Endothelial cell (in vitro differentiated cells): ENCODE measurements around the gene CACNG8. TPM values are rescaled to one million over a fixed set of nuclear protein-coding genes. Genes with fewer than 3 reads are reported as not detected.

Source experiments
- DNase-seq: peaks from one replicate; pipeline ENCODE4 v3.0.0; 2021; ENCODE audit warnings: low spot score
- H3K27ac Mint-ChIP-seq: one replicate; pipeline ENCODE4 v1.8.0; 2021; ENCODE audit warnings: mixed read lengths, inconsistent platforms; ENCODE audit not compliant: unreplicated experiment
- H3K27me3 Mint-ChIP-seq: one replicate; pipeline ENCODE4 v1.8.0; 2021; ENCODE audit warnings: mild to moderate bottlenecking, moderate library complexity, mixed read lengths, inconsistent platforms; ENCODE audit not compliant: unreplicated experiment
- H3K36me3 Mint-ChIP-seq: one replicate; pipeline ENCODE4 v1.8.0; 2021; ENCODE audit warnings: mild to moderate bottlenecking, low read depth, mixed read lengths, inconsistent platforms; ENCODE audit not compliant: unreplicated experiment
- H3K4me1 Mint-ChIP-seq: one replicate; pipeline ENCODE4 v1.8.0; 2021; ENCODE audit warnings: mild to moderate bottlenecking, mixed read lengths, inconsistent platforms; ENCODE audit not compliant: unreplicated experiment
- H3K4me3 Mint-ChIP-seq: one replicate; pipeline ENCODE4 v1.8.0; 2021; ENCODE audit warnings: mild to moderate bottlenecking, mixed read lengths, inconsistent platforms; ENCODE audit not compliant: unreplicated experiment
- H3K9me3 Mint-ChIP-seq: one replicate; pipeline ENCODE4 v1.8.0; 2021; ENCODE audit warnings: mixed read lengths, inconsistent platforms; ENCODE audit not compliant: unreplicated experiment
- CTCF ChIP-seq: fragments of 200-600 bp; sonication (generic); IDR thresholded peaks from one replicate; pipeline ENCODE4 v1.5.0; 2021; ENCODE audit warnings: antibody characterized with exemption; ENCODE audit not compliant: unreplicated experiment
- total RNA-seq: library from RNA; stranded (reverse); fragmentation: NEBNext Ultra II Directional; extraction: Animal tissue kit (Norgen Biotek cat#: 25700); gene quantifications from one replicate; pipeline ENCODE4 v1.2.1, GENCODE V29; 2021; ENCODE audit not compliant: unreplicated experiment

Gene CACNG8
- total RNA-seq, 1 donor from 2014 or later, result 12.9 TPM

- TF ChIP-seq CTCF, result no peak
- no peaks in the 10 kb centered on the region for H3K9me3 Mint-ChIP-seq
- peaks cover 5% of the 10 kb centered on the region for H3K36me3 Mint-ChIP-seq
- H3K4me3 Mint-ChIP-seq, result no peak within 1 kb of the TSS
- no peak within 1 kb of the TSS for H3K27ac Mint-ChIP-seq
- H3K27me3 Mint-ChIP-seq, result peaks cover 13% of the 10 kb centered on the region
- DNase-seq, result peak; percentile 30
- H3K4me1 Mint-ChIP-seq, result peaks cover 13% of the 10 kb centered on the region
Observed at GRCh38 chr19:53991224-53992113, 28.7 kb downstream of the CACNG8 start, which contains the start of gene CACNG6. Gene CACNG6, plus strand, starts transcription at chr19:53991637. Its CDS starts 1,241 bp downstream, at chr19:53992878.

GRCh38 chr19:53992211-53992610 is 29.5 kb downstream of the CACNG8 start:
- peaks cover 13% of the 10 kb centered on the region for H3K27me3 Mint-ChIP-seq
- H3K4me1 Mint-ChIP-seq, result peaks cover 13% of the 10 kb centered on the region
- no peak for TF ChIP-seq CTCF
- H3K27ac Mint-ChIP-seq, result no peak overlapping the region
- H3K9me3 Mint-ChIP-seq, result no peaks in the 10 kb centered on the region
- H3K36me3 Mint-ChIP-seq, result peaks cover 5% of the 10 kb centered on the region
- H3K4me3 Mint-ChIP-seq, result no peak overlapping the region
- DNase-seq, result no peak

- peaks cover 13% of the 10 kb centered on the region for H3K4me1 Mint-ChIP-seq
- TF ChIP-seq CTCF, result no peak
- H3K27ac Mint-ChIP-seq, result no peak overlapping the region
- no peak for DNase-seq
- peaks cover 5% of the 10 kb centered on the region for H3K36me3 Mint-ChIP-seq
- H3K9me3 Mint-ChIP-seq, result no peaks in the 10 kb centered on the region
- peaks cover 13% of the 10 kb centered on the region for H3K27me3 Mint-ChIP-seq
- H3K4me3 Mint-ChIP-seq, result no peak overlapping the region
Observed at GRCh38 chr19:53992815-53993214, 30.1 kb downstream of the CACNG8 start.

GRCh38 chr19:53993448-53993847 is 30.7 kb downstream of the CACNG8 start:
- H3K36me3 Mint-ChIP-seq, result peaks cover 5% of the 10 kb centered on the region
- H3K27me3 Mint-ChIP-seq, result peaks cover 13% of the 10 kb centered on the region
- no peaks in the 10 kb centered on the region for H3K9me3 Mint-ChIP-seq
- peaks cover 13% of the 10 kb centered on the region for H3K4me1 Mint-ChIP-seq
- no peak overlapping the region for H3K27ac Mint-ChIP-seq
- peak overlapping the region; percentile 69 for H3K4me3 Mint-ChIP-seq
- DNase-seq, result no peak
- no peak for TF ChIP-seq CTCF

- H3K9me3 Mint-ChIP-seq, result no peaks in the 10 kb centered on the region
- peaks cover 15% of the 10 kb centered on the region for H3K27me3 Mint-ChIP-seq
- peaks cover 13% of the 10 kb centered on the region for H3K4me1 Mint-ChIP-seq
- H3K27ac Mint-ChIP-seq, result peak overlapping the region; percentile 7
- DNase-seq, result no peak
- no peak for TF ChIP-seq CTCF
- H3K4me3 Mint-ChIP-seq, result no peak overlapping the region
- H3K36me3 Mint-ChIP-seq, result no peaks in the 10 kb centered on the region
Observed at GRCh38 chr19:53994811-53995210, 32.1 kb downstream of the CACNG8 start.
